Measurements from ENCODE around the gene RFX1. TPM values are rescaled to one million over a fixed set of nuclear protein-coding genes. Genes with fewer than 3 reads are reported as not detected.

The RFX1 gene
- polyA plus RNA-seq, 1 donor (not counting 4 experiments of a cell fraction or from before 2014, with no cell fraction given): 0.45 TPM

- dilution Hi-C loops (cut with MboI; ENCODE audit: extremely low pct_ligation_motif_present, low sequenced_read_pairs): no loop called here
- H3K79me2 ChIP-seq (ENCODE audit: control insufficient read depth, insufficient read depth, low read length): no peaks in the 10 kb centered on the region
- H3K9ac ChIP-seq (ENCODE audit: control insufficient read depth, extremely low read depth, insufficient read depth, low read length): no peak overlapping the region
- no peaks in the 10 kb centered on the region for H3K9me3 ChIP-seq (ENCODE audit: control insufficient read depth, low read depth, low read length)
- no peak overlapping the region for H3K27ac ChIP-seq (ENCODE audit: control insufficient read depth, insufficient read depth, low read length)
- no peak for TF ChIP-seq EZH2 (IDR thresholded peaks at IDR 0.05; ENCODE audit: low read length)
- TF ChIP-seq CTCF (optimal IDR thresholded peaks at IDR 0.05 in 1 of 3, IDR thresholded peaks at IDR 0.05 in 1 of 3, conservative IDR thresholded peaks at IDR 0.05 in 1 of 3; ENCODE audit: extremely low read depth in 1 of 3, insufficient read depth in 2 of 3, low read length in 3 of 3): no peak
- no peaks in the 10 kb centered on the region for H3K27me3 ChIP-seq (ENCODE audit: control insufficient read depth, extremely low read depth, insufficient read depth, low read length)
- FAIRE-seq: no peak
- H3K4me2 ChIP-seq (ENCODE audit: control insufficient read depth, extremely low read depth, insufficient read depth, low read depth, low read length): no peak overlapping the region
- H3K36me3 ChIP-seq (ENCODE audit: control insufficient read depth in 2 of 2, extremely low read depth in 1 of 2, insufficient read depth in 2 of 2, low read length in 2 of 2): peaks cover 17 to 20% of the 10 kb centered on the region in 2 experiments
- no peaks in the 10 kb centered on the region for H3K4me1 ChIP-seq (ENCODE audit: control insufficient read depth, extremely low read depth, insufficient read depth, low read length)
- H2AFZ ChIP-seq (ENCODE audit: control insufficient read depth, low read length): no peak overlapping the region
- no peaks in the 10 kb centered on the region for H3K9me1 ChIP-seq (ENCODE audit: control insufficient read depth, extremely low read depth, insufficient read depth, low read length)
- no peak overlapping the region for H3K4me3 ChIP-seq (ENCODE audit: control insufficient read depth in 2 of 3, extremely low read depth in 1 of 3, insufficient read depth in 2 of 3, low read depth in 1 of 3, low read length in 3 of 3)
- no peak for DNase-seq (ENCODE audit: low read depth, low spot score)
- no peaks in the 10 kb centered on the region for H4K20me1 ChIP-seq (ENCODE audit: control insufficient read depth, extremely low read depth, insufficient read depth, low read length)
Observed at GRCh38 chr19:13964776-13965175, 41.3 kb downstream of the RFX1 start.

GRCh38 chr19:13963603-13964105, 42.5 kb downstream of the RFX1 start:
- Histone ChIP-seq H3K9me3 (ENCODE audit: control insufficient read depth, low read depth, low read length) (no peaks in the 10 kb centered on the region), H3K27ac (ENCODE audit: control insufficient read depth, insufficient read depth, low read length) (no peak overlapping the region), H4K20me1 (ENCODE audit: control insufficient read depth, extremely low read depth, insufficient read depth, low read length) (no peaks in the 10 kb centered on the region), H2AFZ (ENCODE audit: control insufficient read depth, low read length) (no peak overlapping the region), H3K4me2 (ENCODE audit: control insufficient read depth, extremely low read depth, insufficient read depth, low read depth, low read length) (no peak overlapping the region), H3K4me3 (ENCODE audit: control insufficient read depth in 2 of 3, extremely low read depth in 1 of 3, insufficient read depth in 2 of 3, low read depth in 1 of 3, low read length in 3 of 3) (no peak overlapping the region), H3K9ac (ENCODE audit: control insufficient read depth, extremely low read depth, insufficient read depth, low read length) (no peak overlapping the region), H3K36me3 (ENCODE audit: control insufficient read depth in 2 of 2, extremely low read depth in 1 of 2, insufficient read depth in 2 of 2, low read length in 2 of 2) (peaks cover 13 to 24% of the 10 kb centered on the region in 2 experiments), H3K4me1 (ENCODE audit: control insufficient read depth, extremely low read depth, insufficient read depth, low read length) (no peaks in the 10 kb centered on the region), H3K27me3 (ENCODE audit: control insufficient read depth, extremely low read depth, insufficient read depth, low read length) (no peaks in the 10 kb centered on the region), H3K9me1 (ENCODE audit: control insufficient read depth, extremely low read depth, insufficient read depth, low read length) (no peaks in the 10 kb centered on the region), H3K79me2 (ENCODE audit: control insufficient read depth, insufficient read depth, low read length) (no peaks in the 10 kb centered on the region)
- dilution Hi-C loops (cut with MboI; ENCODE audit: extremely low pct_ligation_motif_present, low sequenced_read_pairs): no loop called here
- no peak for TF ChIP-seq EZH2 (IDR thresholded peaks at IDR 0.05; ENCODE audit: low read length)
- TF ChIP-seq CTCF (optimal IDR thresholded peaks at IDR 0.05 in 1 of 3, IDR thresholded peaks at IDR 0.05 in 1 of 3, conservative IDR thresholded peaks at IDR 0.05 in 1 of 3; ENCODE audit: extremely low read depth in 1 of 3, insufficient read depth in 2 of 3, low read length in 3 of 3): no peak
- DNase-seq (ENCODE audit: low read depth, low spot score) (no peak), FAIRE-seq (no peak)
